ENCODE results near the gene SEMA4A. TPM values are rescaled to one million over a fixed set of nuclear protein-coding genes. Genes with fewer than 3 reads are reported as not detected.

Gene SEMA4A
- polyA plus RNA-seq, 1 of the 3 experiments (the other 2 are of a cell fraction) = 1.3 TPM

DNA sequence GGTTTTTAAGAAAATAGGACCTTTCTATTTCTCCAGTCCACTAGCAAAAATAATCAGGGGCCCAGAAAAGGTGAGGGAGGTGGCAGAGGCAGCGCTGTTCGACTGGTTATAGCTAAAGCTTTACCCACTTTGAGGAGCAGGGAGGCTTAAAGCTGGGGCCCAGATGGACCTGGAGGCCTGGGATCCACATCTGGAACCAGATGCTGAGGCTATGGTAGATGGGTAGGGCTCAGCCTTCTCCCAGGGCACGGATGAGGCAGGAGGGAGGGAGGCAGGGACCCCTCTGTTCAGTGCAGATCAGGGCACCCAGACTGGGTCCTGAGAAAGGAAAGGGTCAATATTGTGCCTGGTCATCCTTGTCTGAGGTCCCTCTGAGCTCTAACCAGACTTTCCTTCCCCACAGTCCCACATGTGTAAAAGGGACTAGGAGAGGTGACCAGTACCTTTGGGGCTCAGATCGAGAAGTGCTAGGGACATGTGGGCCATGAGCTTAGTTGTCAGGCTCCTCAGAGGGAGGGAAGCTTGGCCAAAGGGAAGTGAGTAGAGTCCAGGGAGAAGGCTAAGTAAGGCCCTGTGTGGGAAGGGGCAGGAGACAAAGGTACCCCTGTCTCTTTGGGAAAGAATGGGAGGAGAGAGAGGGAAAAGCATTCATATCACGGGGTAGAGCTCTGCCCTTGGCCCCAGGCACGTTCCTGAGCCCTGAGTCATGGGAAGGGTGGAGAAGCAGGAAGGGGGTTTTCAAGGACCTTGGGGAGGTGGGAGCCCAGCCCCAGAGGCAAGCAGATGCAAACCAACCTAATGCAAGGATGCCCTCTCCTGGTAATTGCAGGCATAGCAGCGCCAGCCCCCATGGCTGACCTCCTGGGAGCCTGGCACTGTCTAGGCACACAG is 23.5 kb upstream of the SEMA4A start:
- Histone ChIP-seq H3K9me2 (no peaks in the 10 kb centered on the region), H3F3A (replicated peaks; ENCODE audit: insufficient read depth) (peaks cover 93% of the 10 kb centered on the region), H3K4me1 (ENCODE audit: control insufficient read depth in 1 of 2, insufficient read depth in 2 of 2, low read depth in 1 of 2, low read length in 1 of 2) (peaks cover 47 to 49% of the 10 kb centered on the region in 2 experiments), H4K20me1 (ENCODE audit: insufficient read depth) (peaks cover 82% of the 10 kb centered on the region), H3K4me2 (peak overlapping the region; percentile 91), H3K79me2 (ENCODE audit: insufficient read depth) (peaks cover 93% of the 10 kb centered on the region), H3K4me3 (ENCODE audit: low read depth in 2 of 2, low read length in 1 of 2) (peak overlapping the region in 1 of 2 experiments; percentile 30; a peak in 1 of 4 replicates), H3K9me3 (no peaks in the 10 kb centered on the region), H3K27ac (ENCODE audit: low read depth in 2 of 2, low read length in 1 of 2) (peak overlapping the region; percentile 94 to 100), H2AFZ (ENCODE audit: low read depth) (no peak overlapping the region), H3K9ac (peak overlapping the region; percentile 97), H3K36me3 (replicated peaks in 1 of 2; ENCODE audit: control insufficient read depth in 1 of 2, insufficient read depth in 2 of 2, low read length in 1 of 2) (peaks cover 29 to 55% of the 10 kb centered on the region in 2 experiments), H3K27me3 (ENCODE audit: insufficient read depth) (no peaks in the 10 kb centered on the region)
- WGBS (ENCODE audit: low lambda C conversion rate) = 39% methylated on average over 7 of the region's 7 CpGs
- ChIA-PET POLR2A (interaction anchor here (0.7 to 1.1 kb wide), 4 partner anchors 15 to 36 kb away, joined by 3 to 5 read pairs (median 4); no protein-coding TSS in a partner anchor), CTCF (interaction anchor here (0.6 to 40.5 kb wide), 42 partner anchors 11 to 1659 kb away, joined by 3 to 1559 read pairs (median 4); partner anchors contain the start of genes LMNA, MEX3A, PAQR6 and PMF1)
- peak; percentile 90 for DNase-seq
- TF ChIP-seq NFIC (IDR thresholded peaks at IDR 0.05; ENCODE audit: borderline replicate concordance) (peak; percentile 70), SIN3A (IDR thresholded peaks at IDR 0.05; ENCODE audit: borderline replicate concordance, low read depth, low read length) (peak; percentile 79; the same call in 1 of the 2 replicates), MEF2A (IDR thresholded peaks at IDR 0.05; ENCODE audit: borderline replicate concordance, low read depth) (no peak), TCF12 (IDR thresholded peaks at IDR 0.05) (peak; percentile 71), RXRA (IDR thresholded peaks at IDR 0.05; ENCODE audit: borderline replicate concordance, low read depth) (no peak; the same call in 1 of the 2 replicates), RAD21 (IDR thresholded peaks at IDR 0.05; ENCODE audit: low read length) (peak; percentile 96), FOSL2 (IDR thresholded peaks at IDR 0.05; ENCODE audit: borderline replicate concordance, low read depth) (peak; percentile 91), TAF1 (IDR thresholded peaks at IDR 0.05; ENCODE audit: borderline replicate concordance, low read depth, low read length) (no peak), ELF1 (IDR thresholded peaks at IDR 0.05) (no peak), SMC3 (IDR thresholded peaks at IDR 0.05; ENCODE audit: low read depth, low read length) (peak; percentile 98), RCOR1 (IDR thresholded peaks at IDR 0.05; ENCODE audit: low read length) (no peak; the same call in 1 of the 2 replicates), GATA2 (CRISPR knock-in tag; IDR thresholded peaks at IDR 0.05) (no peak), EP300 (IDR thresholded peaks at IDR 0.05; ENCODE audit: borderline replicate concordance in 1 of 2, low read depth in 1 of 2, low read length in 1 of 2) (peak in 1 of 2 experiments; percentile 19; a peak in 1 of 4 replicates), FOXM1 (IDR thresholded peaks at IDR 0.05; ENCODE audit: low read depth) (no peak), CHD2 (IDR thresholded peaks at IDR 0.05; ENCODE audit: low read length, partially characterized antibody) (peak; percentile 36), MXI1 (IDR thresholded peaks at IDR 0.05; ENCODE audit: low read depth, low read length) (no peak), RFX5 (IDR thresholded peaks at IDR 0.05; ENCODE audit: low read length) (no peak), JUND (IDR thresholded peaks at IDR 0.05) (peak; percentile 93)
- TF ChIP-seq, protein P1, sequence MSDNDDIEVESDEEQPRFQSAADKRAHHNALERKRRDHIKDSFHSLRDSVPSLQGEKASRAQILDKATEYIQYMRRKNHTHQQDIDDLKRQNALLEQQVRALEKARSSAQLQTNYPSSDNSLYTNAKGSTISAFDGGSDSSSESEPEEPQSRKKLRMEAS (IDR thresholded peaks at IDR 0.05; ENCODE audit: low read depth) = peak; percentile 76; the same call in 1 of the 2 replicates
- TF ChIP-seq, protein P2, sequence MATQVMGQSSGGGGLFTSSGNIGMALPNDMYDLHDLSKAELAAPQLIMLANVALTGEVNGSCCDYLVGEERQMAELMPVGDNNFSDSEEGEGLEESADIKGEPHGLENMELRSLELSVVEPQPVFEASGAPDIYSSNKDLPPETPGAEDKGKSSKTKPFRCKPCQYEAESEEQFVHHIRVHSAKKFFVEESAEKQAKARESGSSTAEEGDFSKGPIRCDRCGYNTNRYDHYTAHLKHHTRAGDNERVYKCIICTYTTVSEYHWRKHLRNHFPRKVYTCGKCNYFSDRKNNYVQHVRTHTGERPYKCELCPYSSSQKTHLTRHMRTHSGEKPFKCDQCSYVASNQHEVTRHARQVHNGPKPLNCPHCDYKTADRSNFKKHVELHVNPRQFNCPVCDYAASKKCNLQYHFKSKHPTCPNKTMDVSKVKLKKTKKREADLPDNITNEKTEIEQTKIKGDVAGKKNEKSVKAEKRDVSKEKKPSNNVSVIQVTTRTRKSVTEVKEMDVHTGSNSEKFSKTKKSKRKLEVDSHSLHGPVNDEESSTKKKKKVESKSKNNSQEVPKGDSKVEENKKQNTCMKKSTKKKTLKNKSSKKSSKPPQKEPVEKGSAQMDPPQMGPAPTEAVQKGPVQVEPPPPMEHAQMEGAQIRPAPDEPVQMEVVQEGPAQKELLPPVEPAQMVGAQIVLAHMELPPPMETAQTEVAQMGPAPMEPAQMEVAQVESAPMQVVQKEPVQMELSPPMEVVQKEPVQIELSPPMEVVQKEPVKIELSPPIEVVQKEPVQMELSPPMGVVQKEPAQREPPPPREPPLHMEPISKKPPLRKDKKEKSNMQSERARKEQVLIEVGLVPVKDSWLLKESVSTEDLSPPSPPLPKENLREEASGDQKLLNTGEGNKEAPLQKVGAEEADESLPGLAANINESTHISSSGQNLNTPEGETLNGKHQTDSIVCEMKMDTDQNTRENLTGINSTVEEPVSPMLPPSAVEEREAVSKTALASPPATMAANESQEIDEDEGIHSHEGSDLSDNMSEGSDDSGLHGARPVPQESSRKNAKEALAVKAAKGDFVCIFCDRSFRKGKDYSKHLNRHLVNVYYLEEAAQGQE (IDR thresholded peaks at IDR 0.05; ENCODE audit: low read depth, low read length) = peak; percentile 58; the same call in 1 of the 2 replicates
- TF ChIP-seq, protein P3, sequence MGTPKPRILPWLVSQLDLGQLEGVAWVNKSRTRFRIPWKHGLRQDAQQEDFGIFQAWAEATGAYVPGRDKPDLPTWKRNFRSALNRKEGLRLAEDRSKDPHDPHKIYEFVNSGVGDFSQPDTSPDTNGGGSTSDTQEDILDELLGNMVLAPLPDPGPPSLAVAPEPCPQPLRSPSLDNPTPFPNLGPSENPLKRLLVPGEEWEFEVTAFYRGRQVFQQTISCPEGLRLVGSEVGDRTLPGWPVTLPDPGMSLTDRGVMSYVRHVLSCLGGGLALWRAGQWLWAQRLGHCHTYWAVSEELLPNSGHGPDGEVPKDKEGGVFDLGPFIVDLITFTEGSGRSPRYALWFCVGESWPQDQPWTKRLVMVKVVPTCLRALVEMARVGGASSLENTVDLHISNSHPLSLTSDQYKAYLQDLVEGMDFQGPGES (IDR thresholded peaks at IDR 0.05; ENCODE audit: low read depth, low read length) = no peak
- TF ChIP-seq, protein P4, sequence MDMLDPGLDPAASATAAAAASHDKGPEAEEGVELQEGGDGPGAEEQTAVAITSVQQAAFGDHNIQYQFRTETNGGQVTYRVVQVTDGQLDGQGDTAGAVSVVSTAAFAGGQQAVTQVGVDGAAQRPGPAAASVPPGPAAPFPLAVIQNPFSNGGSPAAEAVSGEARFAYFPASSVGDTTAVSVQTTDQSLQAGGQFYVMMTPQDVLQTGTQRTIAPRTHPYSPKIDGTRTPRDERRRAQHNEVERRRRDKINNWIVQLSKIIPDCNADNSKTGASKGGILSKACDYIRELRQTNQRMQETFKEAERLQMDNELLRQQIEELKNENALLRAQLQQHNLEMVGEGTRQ (IDR thresholded peaks at IDR 0.05; ENCODE audit: borderline replicate concordance, low read depth, low read length) = no peak
- TF ChIP-seq, protein P5, sequence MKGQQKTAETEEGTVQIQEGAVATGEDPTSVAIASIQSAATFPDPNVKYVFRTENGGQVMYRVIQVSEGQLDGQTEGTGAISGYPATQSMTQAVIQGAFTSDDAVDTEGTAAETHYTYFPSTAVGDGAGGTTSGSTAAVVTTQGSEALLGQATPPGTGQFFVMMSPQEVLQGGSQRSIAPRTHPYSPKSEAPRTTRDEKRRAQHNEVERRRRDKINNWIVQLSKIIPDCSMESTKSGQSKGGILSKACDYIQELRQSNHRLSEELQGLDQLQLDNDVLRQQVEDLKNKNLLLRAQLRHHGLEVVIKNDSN (IDR thresholded peaks at IDR 0.05; ENCODE audit: borderline replicate concordance, low read depth) = no peak
